ENCODE measurements around the gene PGLYRP3.

PGLYRP3 gene

GRCh38 chr1:153259387-153259786, 53.4 kb downstream of the PGLYRP3 start, which contains the start of gene LORICRIN:
LORICRIN (plus strand) TSS chr1:153259687; CDS start chr1:153260950, 1,263 bp downstream.
- no peak for DNase-seq

DNA sequence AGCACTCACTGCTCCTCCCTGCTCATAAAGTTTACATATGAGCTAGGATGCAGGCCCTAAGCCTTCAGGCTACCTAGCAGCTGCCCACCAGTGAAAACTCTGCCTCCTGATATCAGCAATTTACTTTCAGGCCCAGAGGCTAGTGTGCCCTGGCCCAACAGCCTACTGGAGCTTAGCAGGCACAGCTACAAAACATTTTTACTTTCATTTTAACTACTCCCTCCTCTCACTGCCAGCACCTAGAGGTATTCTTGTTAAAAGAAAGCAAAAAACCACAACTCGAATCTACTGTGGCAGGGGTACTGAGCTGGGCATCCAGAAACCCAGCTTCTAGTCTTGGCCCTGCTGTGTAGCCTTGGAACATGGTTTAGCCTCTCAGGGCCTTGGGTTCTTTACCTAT, 59.1 kb downstream of the PGLYRP3 start:
- DNase-seq: no peak

GRCh38 chr1:153253076-153253475, 59.7 kb downstream of the PGLYRP3 start:
- no peak for DNase-seq

DNA sequence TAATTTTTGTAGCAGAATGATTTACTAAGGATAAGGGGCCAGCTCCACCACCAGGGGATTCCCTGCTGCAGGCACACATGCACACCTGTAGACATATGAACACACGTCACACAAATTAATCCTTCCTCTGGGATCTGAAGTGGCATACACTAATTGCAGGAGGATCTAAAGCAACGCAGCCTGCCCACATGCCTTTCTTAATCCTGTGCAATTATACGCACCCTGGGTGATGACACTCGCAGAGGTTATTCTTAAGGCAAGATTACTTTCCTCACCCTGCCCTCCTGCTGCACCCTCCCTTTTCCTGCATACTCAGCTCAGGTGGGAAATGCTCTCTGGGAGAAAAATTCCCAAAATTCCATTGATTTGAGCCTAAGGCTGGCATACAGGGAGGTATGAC, 60.8 kb downstream of the PGLYRP3 start:
- no peak for DNase-seq

- no peak for DNase-seq
Measured at GRCh38 chr1:153251562-153251961, 61.2 kb downstream of the PGLYRP3 start.

GRCh38 chr1:153251087-153251486, 61.7 kb downstream of the PGLYRP3 start:
- DNase-seq: no peak

DNA sequence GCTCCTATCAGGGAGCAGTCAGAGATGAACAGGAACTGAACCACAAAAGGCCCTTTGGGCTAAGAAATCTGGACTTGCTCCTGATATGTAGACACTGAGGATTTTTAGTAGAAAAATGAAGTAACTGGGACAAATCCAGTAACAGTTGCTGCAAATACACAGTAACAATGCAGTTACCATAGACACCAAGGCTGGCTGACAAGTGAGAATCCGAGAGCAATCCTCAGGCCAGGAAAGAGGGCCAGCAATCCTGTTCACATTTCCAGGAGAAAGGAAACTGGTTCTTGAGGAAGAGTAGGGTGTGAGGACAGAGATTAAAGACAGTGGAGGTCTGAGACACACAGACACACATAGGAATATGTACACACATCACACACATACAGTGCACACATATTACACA, 62.6 kb downstream of the PGLYRP3 start:
- no peak for DNase-seq

DNA sequence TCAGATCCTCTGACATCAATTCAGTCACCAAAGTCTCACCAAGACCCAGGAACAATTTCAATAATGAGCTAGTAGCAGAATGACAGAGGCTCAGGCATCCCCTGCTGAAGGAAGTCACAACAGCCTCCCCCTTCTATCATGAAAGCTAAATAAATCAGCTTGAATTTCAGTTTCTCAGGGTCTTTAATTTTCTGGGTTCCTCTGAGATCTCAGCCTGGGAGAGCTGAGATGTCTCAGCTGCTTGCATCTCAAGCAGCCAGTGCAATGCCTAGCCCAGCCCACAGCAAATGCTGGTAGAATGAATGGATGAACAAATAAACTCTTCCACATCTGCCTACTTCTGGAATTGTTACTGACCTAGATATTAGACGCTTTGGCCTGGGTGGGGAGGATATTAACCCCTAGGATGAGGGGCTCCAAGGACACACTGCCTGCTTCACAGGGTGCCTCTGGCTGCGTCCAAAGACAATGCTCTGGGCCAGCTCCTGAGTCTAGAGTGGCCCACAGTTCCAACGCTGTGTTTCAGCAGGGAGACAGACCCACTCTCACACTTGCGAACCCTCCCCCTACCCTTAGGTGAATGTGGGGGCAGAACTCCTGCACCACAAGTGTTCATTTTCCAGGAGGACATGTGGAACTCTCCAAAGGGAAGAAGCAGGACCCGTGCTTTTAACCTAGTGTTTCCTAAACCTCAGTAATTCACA, 64.4 kb downstream of the PGLYRP3 start:
- DNase-seq: no peak
